IMR-90 (cell line): ENCODE measurements around the gene DBF4B. TPM values are rescaled to one million over a fixed set of nuclear protein-coding genes. Genes with fewer than 3 reads are reported as not detected.

Source experiments
- ATAC-seq: fragments of 200-7000 bp; cut with Tn5 transposase; 2 replicates; pipeline ENCODE4 v1.9.1; 2020; ENCODE audit warnings: low read depth, mild to moderate bottlenecking, moderate library complexity
- BruUV-seq: library from RNA; stranded (reverse); fragments of 400-500 nt; replicated peaks from 2 replicates; lab custom pipeline; 2021; lab: Mats Ljungman, UMichigan
- CTCF ChIA-PET: fragments of 300-600 bp; formaldehyde crosslinking; extraction: SDS; loops from one replicate; lab custom pipeline; 2021; ENCODE audit warnings: antibody characterized with exemption; lab: Yijun Ruan, JAX
- POLR2A ChIA-PET: fragments of 300-600 bp; sonication (Branson Sonifier 250); formaldehyde crosslinking; loops from one replicate; lab custom pipeline; 2022; ENCODE audit warnings: antibody characterized with exemption; ENCODE audit not compliant: unreplicated experiment; lab: Charles Lee
- DNase-seq: peaks from one replicate; pipeline ENCODE4 v3.0.0; 2013
- H2AFZ ChIP-seq: replicated peaks from 2 replicates; pipeline ENCODE3; 2013; ENCODE audit warnings: low read length, mild to moderate bottlenecking; ENCODE audit not compliant: poor library complexity
- H2AK5ac ChIP-seq: 2 replicates; pipeline ENCODE4 v1.6.1; 2013; ENCODE audit warnings: low read depth, low read length, inconsistent platforms
- H2AK9ac ChIP-seq: replicated peaks from 2 replicates; pipeline ENCODE3; 2013; ENCODE audit warnings: mild to moderate bottlenecking, low read depth, low read length, moderate library complexity; ENCODE audit not compliant: poor library complexity
- H2BK120ac ChIP-seq: 2 replicates; pipeline ENCODE4 v1.6.1; 2013; ENCODE audit warnings: low read depth, low read length, inconsistent platforms
- H2BK15ac ChIP-seq: 3 replicates; pipeline ENCODE4 v1.6.1; 2013; ENCODE audit warnings: low read depth, low read length, inconsistent platforms
- H2BK20ac ChIP-seq: 2 replicates; pipeline ENCODE4 v1.6.1; 2013; ENCODE audit warnings: low read depth, mild to moderate bottlenecking, inconsistent platforms, low read length, moderate library complexity
- H2BK5ac ChIP-seq: 2 replicates; pipeline ENCODE4 v1.6.1; 2013; ENCODE audit warnings: mild to moderate bottlenecking, low read depth, low read length, inconsistent platforms; ENCODE audit not compliant: poor library complexity, severe bottlenecking
- H3K14ac ChIP-seq: replicated peaks from 2 replicates; pipeline ENCODE4 v1.6.1; 2013; ENCODE audit warnings: low read depth, low read length, inconsistent platforms
- H3K18ac ChIP-seq: 2 replicates; pipeline ENCODE4 v1.6.1; 2013; ENCODE audit warnings: low read depth, low read length, control low read depth
- H3K23ac ChIP-seq: 2 replicates; pipeline ENCODE4 v1.6.1; 2013; ENCODE audit warnings: low read depth, low read length, inconsistent platforms
- H3K27ac ChIP-seq: 2 replicates; pipeline ENCODE4 v1.5.1; 2013; ENCODE audit warnings: mild to moderate bottlenecking, control low read depth, low read length; ENCODE audit not compliant: insufficient read depth
- H3K27me3 ChIP-seq: 2 replicates; pipeline ENCODE4 v1.6.1; 2013; ENCODE audit warnings: low read length; ENCODE audit not compliant: control insufficient read depth, insufficient read depth
- H3K36me3 ChIP-seq: 2 replicates; pipeline ENCODE4 v1.6.1; 2013; ENCODE audit warnings: low read length, mixed read lengths; ENCODE audit not compliant: control insufficient read depth, insufficient read depth
- H3K4ac ChIP-seq: 2 replicates; pipeline ENCODE4 v1.6.1; 2013; ENCODE audit warnings: low read depth, low read length, inconsistent platforms
- H3K4me1 ChIP-seq: 2 replicates; pipeline ENCODE4 v1.6.1; 2013; ENCODE audit warnings: low read length, mixed read lengths; ENCODE audit not compliant: control insufficient read depth, insufficient read depth
- H3K4me2 ChIP-seq: 2 replicates; pipeline ENCODE4 v1.6.1; 2013; ENCODE audit warnings: low read depth, mild to moderate bottlenecking, control low read depth, low read length, moderate library complexity
- H3K4me3 ChIP-seq: 2 replicates; pipeline ENCODE4 v1.5.1; 2013; ENCODE audit warnings: low read depth, mild to moderate bottlenecking, control low read depth, low read length, moderate library complexity; ENCODE audit not compliant: insufficient read depth
- H3K56ac ChIP-seq: 2 replicates; pipeline ENCODE4 v1.6.1; 2013; ENCODE audit warnings: low read length, inconsistent platforms; ENCODE audit not compliant: insufficient read depth; ENCODE audit errors: extremely low read depth
- H3K79me1 ChIP-seq, 2 experiments: 2 replicates each; pipeline ENCODE4 v1.6.1; 2013; ENCODE audit warnings: low read length in 2 of 2, inconsistent platforms in 1 of 2, low read depth in 1 of 2
- H3K9ac ChIP-seq: 2 replicates; pipeline ENCODE4 v1.6.1; 2013; ENCODE audit warnings: low read depth, low read length, control low read depth
- H3K9me1 ChIP-seq: 2 replicates; pipeline ENCODE4 v1.6.1; 2013; ENCODE audit warnings: low read length, inconsistent platforms; ENCODE audit not compliant: insufficient read depth
- H3K9me3 ChIP-seq: 2 replicates; pipeline ENCODE4 v1.6.1; 2013; ENCODE audit warnings: low read length; ENCODE audit not compliant: control insufficient read depth, insufficient read depth
- H4K20me1 ChIP-seq: 2 replicates; pipeline ENCODE4 v1.6.1; 2013; ENCODE audit warnings: low read length, inconsistent platforms; ENCODE audit not compliant: insufficient read depth
- H4K5ac ChIP-seq: 2 replicates; pipeline ENCODE4 v1.6.1; 2013; ENCODE audit warnings: mild to moderate bottlenecking, low read depth, low read length, control low read depth
- H4K8ac ChIP-seq, 2 experiments: 2 replicates each; pipeline ENCODE4 v1.6.1; 2013; ENCODE audit warnings: low read depth in 2 of 2, low read length in 2 of 2, control low read depth in 1 of 2, inconsistent platforms in 1 of 2
- H4K91ac ChIP-seq: 2 replicates; pipeline ENCODE4 v1.6.1; 2013; ENCODE audit warnings: low read depth, low read length, inconsistent platforms; ENCODE audit not compliant: insufficient read depth
- CEBPB ChIP-seq: IDR thresholded peaks from 2 replicates; pipeline ENCODE4 v1.6.1; 2012; ENCODE audit warnings: low read depth, low read length, improper control_type of control experiment
- CHD1 ChIP-seq: IDR thresholded peaks from 2 replicates; pipeline ENCODE4 v1.6.1; 2012; ENCODE audit warnings: low read depth, low read length, improper control_type of control experiment
- FOS ChIP-seq: fragments of 150-350 bp; IDR thresholded peaks from 2 replicates; pipeline ENCODE4 v1.6.1; 2016; ENCODE audit warnings: low read depth, low read length
- MAFK ChIP-seq: IDR thresholded peaks from 2 replicates; pipeline ENCODE4 v1.6.1; 2012; ENCODE audit warnings: low read depth, low read length, improper control_type of control experiment
- POLR2A ChIP-seq: IDR thresholded peaks from 2 replicates; pipeline ENCODE4 v1.6.1; 2012; ENCODE audit warnings: mild to moderate bottlenecking, low read depth, low read length
- RAD21 ChIP-seq: IDR thresholded peaks from 2 replicates; pipeline ENCODE4 v1.6.1; 2012; ENCODE audit warnings: low read length, improper control_type of control experiment
- RCOR1 ChIP-seq: IDR thresholded peaks from 2 replicates; pipeline ENCODE4 v1.6.1; 2012; ENCODE audit warnings: mild to moderate bottlenecking, low read length, improper control_type of control experiment; ENCODE audit not compliant: insufficient replicate concordance
- SMC3 ChIP-seq: fragments of 150-350 bp; IDR thresholded peaks from 2 replicates; pipeline ENCODE4 v1.6.1; 2016; ENCODE audit warnings: low read depth, mild to moderate bottlenecking, antibody characterized with exemption, low read length, moderate library complexity
- WGBS, 2 experiments: methylation state at CpG; one replicate each; pipeline versions ENCODE4 v1.1.5 to v1.1.7; 2013; ENCODE audit warnings: missing lambda C conversion rate in 2 of 2; ENCODE audit not compliant: insufficient read length in 1 of 2; ENCODE audit errors: extremely low coverage in 2 of 2; 5-methylcytosine and 5-hydroxymethylcytosine counted together
- dilution Hi-C: fragments of 300-500 bp; cut with HindIII; formaldehyde crosslinking; loops from one replicate; pipeline ENCODE4 v1.14.3; 2018; ENCODE audit warnings: low sequenced_read_pairs; ENCODE audit not compliant: unreplicated experiment
- in situ Hi-C: fragments of 300-500 bp; cut with MboI; formaldehyde crosslinking; loops from 3 replicates; pipeline ENCODE4 v1.14.3; 2019; ENCODE audit warnings: low sequenced_read_pairs, inconsistent platforms, mixed read lengths
- intact Hi-C: fragments of 100-400 bp; cut with micrococcal nuclease; formaldehyde crosslinking; loops from 2 replicates; pipeline ENCODE4 v1.10.0; 2022
- polyA plus RNA-seq, 3 experiments: library from polyadenylated mRNA; depleted of rRNA; stranded (reverse); fragments of >200 nt; gene quantifications; 2 replicates each; pipeline ENCODE4 v1.2.3, GENCODE V29; 2012; ENCODE audit warnings: low replicate concordance in 1 of 3
- total RNA-seq: library from RNA; depleted of rRNA; stranded (reverse); fragments of >200 nt; gene quantifications from 2 replicates; pipeline ENCODE4 v1.2.3, GENCODE V29; 2012

Gene DBF4B
- total and polyA plus RNA-seq, 2 of the 4 experiments (the other 2 are of a cell fraction), result 3.6 to 10.2 TPM

- peaks cover 12% of the 10 kb centered on the region for H3K27me3 ChIP-seq
- CTCF ChIA-PET, result no interaction called here
- no peaks in the 10 kb centered on the region for H3K79me1 ChIP-seq
- H4K20me1 ChIP-seq, result no peaks in the 10 kb centered on the region; the same call in 1 of the 2 replicates
- H2BK5ac ChIP-seq, result no peak overlapping the region
- no peak overlapping the region for H2AK5ac ChIP-seq
- no peak overlapping the region for H3K18ac ChIP-seq
- POLR2A ChIA-PET, result no interaction called here
- no peak for DNase-seq
- H4K91ac ChIP-seq, result no peak overlapping the region
- no peak overlapping the region for H3K9ac ChIP-seq
- H2BK15ac ChIP-seq, result no peak overlapping the region
- H3K4me1 ChIP-seq, result no peaks in the 10 kb centered on the region
- no peak overlapping the region for H3K4me2 ChIP-seq
- no peak overlapping the region for H2BK120ac ChIP-seq
- H3K9me1 ChIP-seq, result no peaks in the 10 kb centered on the region
- intact Hi-C loops, result no loop called here
- no peak for ATAC-seq
- no peak overlapping the region for H2AFZ ChIP-seq
- H3K9me3 ChIP-seq, result no peaks in the 10 kb centered on the region
- H2BK20ac ChIP-seq, result no peak overlapping the region
- H3K23ac ChIP-seq, result no peak overlapping the region
- no peak overlapping the region for H2AK9ac ChIP-seq
- no peak overlapping the region for H3K4ac ChIP-seq
- TF ChIP-seq POLR2A, result no peak
- no peak for TF ChIP-seq CHD1
- TF ChIP-seq CEBPB, result no peak
- TF ChIP-seq FOS, result no peak
- no peak for TF ChIP-seq RAD21
- TF ChIP-seq RCOR1, result no peak
- no peak for TF ChIP-seq MAFK
- TF ChIP-seq SMC3, result no peak
- 26% methylated on average over 6 of the region's 21 CpGs; no CpG with 5 or more reads in 1 of the 2 experiments for WGBS, 2 experiments
- no peak overlapping the region for H4K8ac ChIP-seq
- no peak overlapping the region for H3K4me3 ChIP-seq
- H4K5ac ChIP-seq, result no peak overlapping the region
- no peak overlapping the region for H3K56ac ChIP-seq
- dilution Hi-C loops, result no loop called here
- no TSS peak for BruUV-seq
- no peaks in the 10 kb centered on the region for H3K36me3 ChIP-seq
- H3K14ac ChIP-seq, result no peak overlapping the region
- in situ Hi-C loops, result no loop called here
- H3K27ac ChIP-seq, result no peak overlapping the region
Observed at GRCh38 chr17:44772308-44773045, 64.0 kb downstream of the DBF4B start.
